Measurements from ENCODE around the gene C4orf50.

DNA sequence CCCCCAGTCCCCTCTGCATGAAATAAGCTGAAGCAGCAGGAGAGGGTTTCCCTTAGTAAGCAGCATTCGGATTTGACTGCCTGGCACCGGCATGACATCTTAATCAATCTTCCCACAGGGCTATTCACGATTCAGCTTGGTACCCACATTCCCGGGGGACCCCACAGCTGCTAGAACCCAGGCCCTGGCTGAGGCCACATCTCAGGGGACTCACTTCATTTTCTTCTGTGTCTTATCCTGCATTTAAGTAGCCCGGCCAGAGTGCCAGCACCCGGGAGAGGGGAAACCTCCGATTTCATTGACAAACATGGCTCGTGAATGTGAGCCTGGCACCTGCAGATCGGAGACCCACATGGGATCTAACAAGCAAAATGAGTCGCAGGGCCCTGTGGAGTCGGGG is 73.1 kb downstream of the C4orf50 start:
- TF ChIP-seq CEBPB (IDR thresholded peaks at IDR 0.05; ENCODE audit: low read depth, low read length) (no peak), BHLHE40 (IDR thresholded peaks at IDR 0.05; ENCODE audit: low read depth, low read length) (no peak), NFE2L2 (IDR thresholded peaks at IDR 0.05; ENCODE audit: low read depth, low read length) (no peak)
- TF ChIP-seq, protein P1, sequence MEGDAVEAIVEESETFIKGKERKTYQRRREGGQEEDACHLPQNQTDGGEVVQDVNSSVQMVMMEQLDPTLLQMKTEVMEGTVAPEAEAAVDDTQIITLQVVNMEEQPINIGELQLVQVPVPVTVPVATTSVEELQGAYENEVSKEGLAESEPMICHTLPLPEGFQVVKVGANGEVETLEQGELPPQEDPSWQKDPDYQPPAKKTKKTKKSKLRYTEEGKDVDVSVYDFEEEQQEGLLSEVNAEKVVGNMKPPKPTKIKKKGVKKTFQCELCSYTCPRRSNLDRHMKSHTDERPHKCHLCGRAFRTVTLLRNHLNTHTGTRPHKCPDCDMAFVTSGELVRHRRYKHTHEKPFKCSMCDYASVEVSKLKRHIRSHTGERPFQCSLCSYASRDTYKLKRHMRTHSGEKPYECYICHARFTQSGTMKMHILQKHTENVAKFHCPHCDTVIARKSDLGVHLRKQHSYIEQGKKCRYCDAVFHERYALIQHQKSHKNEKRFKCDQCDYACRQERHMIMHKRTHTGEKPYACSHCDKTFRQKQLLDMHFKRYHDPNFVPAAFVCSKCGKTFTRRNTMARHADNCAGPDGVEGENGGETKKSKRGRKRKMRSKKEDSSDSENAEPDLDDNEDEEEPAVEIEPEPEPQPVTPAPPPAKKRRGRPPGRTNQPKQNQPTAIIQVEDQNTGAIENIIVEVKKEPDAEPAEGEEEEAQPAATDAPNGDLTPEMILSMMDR (conservative IDR thresholded peaks at IDR 0.05; ENCODE audit: low read depth, low read length) = no peak
- TF ChIP-seq, protein P2, sequence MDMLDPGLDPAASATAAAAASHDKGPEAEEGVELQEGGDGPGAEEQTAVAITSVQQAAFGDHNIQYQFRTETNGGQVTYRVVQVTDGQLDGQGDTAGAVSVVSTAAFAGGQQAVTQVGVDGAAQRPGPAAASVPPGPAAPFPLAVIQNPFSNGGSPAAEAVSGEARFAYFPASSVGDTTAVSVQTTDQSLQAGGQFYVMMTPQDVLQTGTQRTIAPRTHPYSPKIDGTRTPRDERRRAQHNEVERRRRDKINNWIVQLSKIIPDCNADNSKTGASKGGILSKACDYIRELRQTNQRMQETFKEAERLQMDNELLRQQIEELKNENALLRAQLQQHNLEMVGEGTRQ (IDR thresholded peaks at IDR 0.05; ENCODE audit: low read depth, low read length) = no peak

All from IMR-90 (cell line).